SK-N-SH treated with all-trans-retinoic acid at 6 μM for 48 hours (cell line): ENCODE data around the gene PRKG2.

Source experiments
- ATAC-seq: fragments of 200-7000 bp; cut with Tn5 transposase; 3 replicates; pipeline ENCODE4 v1.9.1; 2020; ENCODE audit warnings: mild to moderate bottlenecking, moderate library complexity
- ARNTL ChIP-seq: fragments of 450-650 bp; formaldehyde crosslinking; IDR thresholded peaks from 2 replicates; pipeline ENCODE4 v1.5.0; 2020; ENCODE audit warnings: low read depth, mild to moderate bottlenecking, moderate library complexity, borderline replicate concordance
- BACH2 ChIP-seq: fragments of 250-450 bp; sonication (Bioruptor Pico); IDR thresholded peaks from 2 replicates; pipeline ENCODE4 v1.9.0; 2021; ENCODE audit warnings: mild to moderate bottlenecking, borderline replicate concordance
- CSDC2 ChIP-seq: fragments of 250-450 bp; sonication (Bioruptor Pico); IDR thresholded peaks from 2 replicates; pipeline ENCODE4 v1.5.0; 2020; ENCODE audit warnings: mild to moderate bottlenecking, moderate library complexity
- ESRRG ChIP-seq: fragments of 250-450 bp; sonication (Bioruptor Pico); IDR thresholded peaks from 2 replicates; pipeline ENCODE4 v1.6.1; 2021; ENCODE audit warnings: mild to moderate bottlenecking
- GLIS3 ChIP-seq: fragments of 250-450 bp; sonication (Bioruptor Pico); IDR thresholded peaks from 2 replicates; pipeline ENCODE4 v1.5.0; 2020; ENCODE audit warnings: mild to moderate bottlenecking, moderate library complexity
- ISL1 ChIP-seq: fragments of 250-450 bp; sonication (Bioruptor Pico); IDR thresholded peaks from 2 replicates; pipeline ENCODE4 v2.1.2; 2022; ENCODE audit warnings: mild to moderate bottlenecking, moderate library complexity
- PPARA ChIP-seq: fragments of 250-450 bp; sonication (Bioruptor Pico); IDR thresholded peaks from 2 replicates; pipeline ENCODE4 v1.5.0; 2020; ENCODE audit warnings: mild to moderate bottlenecking, borderline replicate concordance
- RARB ChIP-seq: fragments of 250-450 bp; sonication (Bioruptor Pico); IDR thresholded peaks from 2 replicates; pipeline ENCODE4 v1.8.0; 2021; ENCODE audit warnings: mild to moderate bottlenecking, moderate library complexity
- SNAI2 ChIP-seq: fragments of 250-450 bp; sonication (Bioruptor Pico); IDR thresholded peaks from 2 replicates; pipeline ENCODE4 v1.5.0; 2020; ENCODE audit warnings: mild to moderate bottlenecking, moderate library complexity
- TCF4 ChIP-seq: fragments of 250-450 bp; sonication (Bioruptor Pico); IDR thresholded peaks from 2 replicates; pipeline ENCODE4 v1.8.0; 2021; ENCODE audit warnings: mild to moderate bottlenecking, moderate library complexity, borderline replicate concordance
- TOX ChIP-seq: fragments of 250-450 bp; sonication (Bioruptor Pico); IDR thresholded peaks from 2 replicates; pipeline ENCODE4 v1.8.0; 2021; ENCODE audit warnings: mild to moderate bottlenecking, moderate library complexity, borderline replicate concordance
- ZC3H10 ChIP-seq: fragments of 250-450 bp; sonication (Bioruptor Pico); IDR thresholded peaks from 2 replicates; pipeline ENCODE4 v1.5.1; 2021; ENCODE audit warnings: mild to moderate bottlenecking, moderate library complexity
- ZFP3 ChIP-seq: fragments of 250-450 bp; sonication (Bioruptor Pico); IDR thresholded peaks from 2 replicates; pipeline ENCODE4 v1.5.0; 2020; ENCODE audit warnings: mild to moderate bottlenecking, moderate library complexity
- ZFP30 ChIP-seq: fragments of 450-650 bp; formaldehyde crosslinking; IDR thresholded peaks from 2 replicates; pipeline ENCODE4 v1.5.0; 2022; ENCODE audit warnings: mild to moderate bottlenecking, moderate library complexity
- ZNF565 ChIP-seq: fragments of 450-650 bp; formaldehyde crosslinking; conservative IDR thresholded peaks from 2 replicates; pipeline ENCODE4 v1.5.0; 2020; ENCODE audit warnings: low read depth, mild to moderate bottlenecking, moderate library complexity
- ZNF70 ChIP-seq: fragments of 450-650 bp; formaldehyde crosslinking; IDR thresholded peaks from 2 replicates; pipeline ENCODE4 v1.5.0; 2020; ENCODE audit warnings: mild to moderate bottlenecking, moderate library complexity
- ZNF8 ChIP-seq: fragments of 450-650 bp; formaldehyde crosslinking; IDR thresholded peaks from 2 replicates; pipeline ENCODE4 v1.5.0; 2020; ENCODE audit warnings: mild to moderate bottlenecking, moderate library complexity
- TF ChIP-seq, protein P1 (sequence below): fragments of 250-450 bp; sonication (Bioruptor Pico); IDR thresholded peaks from 2 replicates; pipeline ENCODE4 v1.5.0; 2020; ENCODE audit warnings: mild to moderate bottlenecking, moderate library complexity
- TF ChIP-seq, protein P2 (sequence below): fragments of 250-450 bp; sonication (Bioruptor Pico); IDR thresholded peaks from 2 replicates; pipeline ENCODE4 v1.5.1; 2021; ENCODE audit warnings: mild to moderate bottlenecking, moderate library complexity
- TF ChIP-seq, protein P3 (sequence below): fragments of 250-450 bp; sonication (Bioruptor Pico); IDR thresholded peaks from 2 replicates; pipeline ENCODE4 v1.8.0; 2021; ENCODE audit warnings: low read depth, mild to moderate bottlenecking, moderate library complexity, borderline replicate concordance
- TF ChIP-seq, protein P4 (sequence below): fragments of 250-450 bp; sonication (Bioruptor Pico); IDR thresholded peaks from 2 replicates; pipeline ENCODE4 v1.5.1; 2020; ENCODE audit warnings: low read depth, mild to moderate bottlenecking, moderate library complexity

The PRKG2 gene, protein sequence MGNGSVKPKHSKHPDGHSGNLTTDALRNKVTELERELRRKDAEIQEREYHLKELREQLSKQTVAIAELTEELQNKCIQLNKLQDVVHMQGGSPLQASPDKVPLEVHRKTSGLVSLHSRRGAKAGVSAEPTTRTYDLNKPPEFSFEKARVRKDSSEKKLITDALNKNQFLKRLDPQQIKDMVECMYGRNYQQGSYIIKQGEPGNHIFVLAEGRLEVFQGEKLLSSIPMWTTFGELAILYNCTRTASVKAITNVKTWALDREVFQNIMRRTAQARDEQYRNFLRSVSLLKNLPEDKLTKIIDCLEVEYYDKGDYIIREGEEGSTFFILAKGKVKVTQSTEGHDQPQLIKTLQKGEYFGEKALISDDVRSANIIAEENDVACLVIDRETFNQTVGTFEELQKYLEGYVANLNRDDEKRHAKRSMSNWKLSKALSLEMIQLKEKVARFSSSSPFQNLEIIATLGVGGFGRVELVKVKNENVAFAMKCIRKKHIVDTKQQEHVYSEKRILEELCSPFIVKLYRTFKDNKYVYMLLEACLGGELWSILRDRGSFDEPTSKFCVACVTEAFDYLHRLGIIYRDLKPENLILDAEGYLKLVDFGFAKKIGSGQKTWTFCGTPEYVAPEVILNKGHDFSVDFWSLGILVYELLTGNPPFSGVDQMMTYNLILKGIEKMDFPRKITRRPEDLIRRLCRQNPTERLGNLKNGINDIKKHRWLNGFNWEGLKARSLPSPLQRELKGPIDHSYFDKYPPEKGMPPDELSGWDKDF

DNA sequence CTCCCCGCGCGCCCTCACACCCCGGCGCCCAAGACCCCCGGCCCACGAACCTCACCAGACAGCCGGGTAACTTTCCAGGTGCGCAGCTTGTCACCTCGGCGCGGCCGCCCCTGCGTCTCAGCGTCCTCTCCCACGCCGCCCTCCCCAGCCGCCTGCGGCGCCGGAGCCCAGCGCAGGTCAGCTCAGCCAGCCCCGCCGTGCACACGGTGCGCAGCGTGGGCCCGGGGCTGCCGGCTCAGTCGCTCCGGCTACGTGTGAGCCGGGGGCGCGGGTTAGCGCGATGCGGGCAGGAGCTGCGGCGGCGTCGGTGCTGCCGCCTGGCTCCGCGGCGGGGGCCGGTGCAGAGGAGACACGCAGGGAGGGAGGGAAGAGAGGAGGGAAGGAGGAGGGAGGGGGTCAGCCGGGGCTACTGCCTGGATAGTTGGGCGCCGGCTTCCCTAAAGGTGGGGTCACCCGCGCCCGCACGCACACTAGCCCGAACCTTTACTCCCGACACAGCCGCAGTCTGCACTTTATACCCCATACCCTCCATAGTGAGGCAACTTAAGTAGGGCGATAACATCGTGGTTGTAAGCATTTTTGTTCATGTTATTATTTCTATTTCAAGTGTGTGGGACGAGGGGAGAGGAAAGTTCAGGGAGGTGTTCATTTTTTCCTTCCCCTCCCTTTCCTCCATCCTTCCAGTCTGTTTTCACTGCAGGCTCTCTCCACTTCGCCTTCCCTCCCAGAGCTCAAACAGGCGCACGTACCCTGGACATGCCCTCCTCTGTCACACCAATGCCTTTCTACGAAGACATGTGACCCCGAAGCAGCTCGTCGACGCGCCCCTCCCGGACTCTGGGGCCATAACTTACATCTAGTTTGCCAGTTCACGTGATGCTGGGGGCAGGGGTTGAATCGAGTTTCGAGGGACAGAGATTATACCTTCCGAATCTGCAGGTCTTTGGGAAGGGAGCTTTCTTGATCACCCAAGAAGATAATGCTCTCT, at the start of gene PRKG2:
Gene PRKG2, minus strand, starts transcription at position 342 of the 988 bp plus-strand sequence. CDS start 10,175 bp downstream, outside the sequence.
- TF ChIP-seq, protein P1, sequence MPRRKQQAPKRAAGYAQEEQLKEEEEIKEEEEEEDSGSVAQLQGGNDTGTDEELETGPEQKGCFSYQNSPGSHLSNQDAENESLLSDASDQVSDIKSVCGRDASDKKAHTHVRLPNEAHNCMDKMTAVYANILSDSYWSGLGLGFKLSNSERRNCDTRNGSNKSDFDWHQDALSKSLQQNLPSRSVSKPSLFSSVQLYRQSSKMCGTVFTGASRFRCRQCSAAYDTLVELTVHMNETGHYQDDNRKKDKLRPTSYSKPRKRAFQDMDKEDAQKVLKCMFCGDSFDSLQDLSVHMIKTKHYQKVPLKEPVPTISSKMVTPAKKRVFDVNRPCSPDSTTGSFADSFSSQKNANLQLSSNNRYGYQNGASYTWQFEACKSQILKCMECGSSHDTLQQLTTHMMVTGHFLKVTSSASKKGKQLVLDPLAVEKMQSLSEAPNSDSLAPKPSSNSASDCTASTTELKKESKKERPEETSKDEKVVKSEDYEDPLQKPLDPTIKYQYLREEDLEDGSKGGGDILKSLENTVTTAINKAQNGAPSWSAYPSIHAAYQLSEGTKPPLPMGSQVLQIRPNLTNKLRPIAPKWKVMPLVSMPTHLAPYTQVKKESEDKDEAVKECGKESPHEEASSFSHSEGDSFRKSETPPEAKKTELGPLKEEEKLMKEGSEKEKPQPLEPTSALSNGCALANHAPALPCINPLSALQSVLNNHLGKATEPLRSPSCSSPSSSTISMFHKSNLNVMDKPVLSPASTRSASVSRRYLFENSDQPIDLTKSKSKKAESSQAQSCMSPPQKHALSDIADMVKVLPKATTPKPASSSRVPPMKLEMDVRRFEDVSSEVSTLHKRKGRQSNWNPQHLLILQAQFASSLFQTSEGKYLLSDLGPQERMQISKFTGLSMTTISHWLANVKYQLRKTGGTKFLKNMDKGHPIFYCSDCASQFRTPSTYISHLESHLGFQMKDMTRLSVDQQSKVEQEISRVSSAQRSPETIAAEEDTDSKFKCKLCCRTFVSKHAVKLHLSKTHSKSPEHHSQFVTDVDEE (CRISPR knock-in tag), result no peak
- no peak for TF ChIP-seq RARB
- no peak for TF ChIP-seq ZFP3 (CRISPR knock-in tag)
- no peak for TF ChIP-seq TCF4
- TF ChIP-seq ZNF8 (CRISPR knock-in tag), result no peak
- no peak for TF ChIP-seq PPARA (CRISPR knock-in tag)
- TF ChIP-seq, protein P2, sequence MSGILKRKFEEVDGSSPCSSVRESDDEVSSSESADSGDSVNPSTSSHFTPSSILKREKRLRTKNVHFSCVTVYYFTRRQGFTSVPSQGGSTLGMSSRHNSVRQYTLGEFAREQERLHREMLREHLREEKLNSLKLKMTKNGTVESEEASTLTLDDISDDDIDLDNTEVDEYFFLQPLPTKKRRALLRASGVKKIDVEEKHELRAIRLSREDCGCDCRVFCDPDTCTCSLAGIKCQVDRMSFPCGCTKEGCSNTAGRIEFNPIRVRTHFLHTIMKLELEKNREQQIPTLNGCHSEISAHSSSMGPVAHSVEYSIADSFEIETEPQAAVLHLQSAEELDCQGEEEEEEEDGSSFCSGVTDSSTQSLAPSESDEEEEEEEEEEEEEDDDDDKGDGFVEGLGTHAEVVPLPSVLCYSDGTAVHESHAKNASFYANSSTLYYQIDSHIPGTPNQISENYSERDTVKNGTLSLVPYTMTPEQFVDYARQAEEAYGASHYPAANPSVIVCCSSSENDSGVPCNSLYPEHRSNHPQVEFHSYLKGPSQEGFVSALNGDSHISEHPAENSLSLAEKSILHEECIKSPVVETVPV (CRISPR knock-in tag), result no peak
- TF ChIP-seq ISL1 (CRISPR knock-in tag), result no peak
- no peak for TF ChIP-seq ESRRG (CRISPR knock-in tag)
- no peak for TF ChIP-seq BACH2 (CRISPR knock-in tag)
- TF ChIP-seq ARNTL (CRISPR knock-in tag), result no peak
- ATAC-seq, result peak; percentile 31

DNA sequence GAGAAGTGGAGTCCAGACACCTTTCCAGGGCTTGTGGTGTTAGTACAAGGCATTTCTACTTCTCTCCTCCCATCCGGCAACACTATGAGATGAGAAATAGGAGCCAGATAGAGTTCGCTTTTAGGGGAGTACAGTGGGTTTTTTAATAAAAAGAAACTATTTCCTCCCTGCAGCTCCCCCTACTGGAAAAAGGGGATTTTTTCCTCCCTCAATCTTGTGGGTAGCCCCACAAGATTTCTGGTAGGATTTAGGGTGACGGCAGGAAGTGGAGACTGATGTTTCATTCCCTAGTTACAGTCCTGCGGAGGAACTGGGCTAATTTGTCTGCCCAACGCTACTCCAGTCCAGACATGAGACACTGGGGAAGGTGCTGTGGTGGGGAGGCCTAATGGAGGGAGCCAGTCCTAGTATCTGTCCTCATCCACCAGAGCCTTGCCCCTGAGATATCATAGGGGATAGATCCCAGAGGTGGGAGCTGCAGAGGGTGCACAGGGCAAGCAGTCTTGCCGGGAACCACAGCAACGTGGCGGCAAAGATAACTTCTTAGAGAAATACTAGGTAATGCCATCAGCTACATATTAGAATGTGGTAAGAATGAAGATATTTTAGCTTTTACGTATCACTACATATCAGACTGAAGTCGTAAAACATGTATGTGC, 45.5 kb upstream of the PRKG2 start:
- TF ChIP-seq, protein P3, sequence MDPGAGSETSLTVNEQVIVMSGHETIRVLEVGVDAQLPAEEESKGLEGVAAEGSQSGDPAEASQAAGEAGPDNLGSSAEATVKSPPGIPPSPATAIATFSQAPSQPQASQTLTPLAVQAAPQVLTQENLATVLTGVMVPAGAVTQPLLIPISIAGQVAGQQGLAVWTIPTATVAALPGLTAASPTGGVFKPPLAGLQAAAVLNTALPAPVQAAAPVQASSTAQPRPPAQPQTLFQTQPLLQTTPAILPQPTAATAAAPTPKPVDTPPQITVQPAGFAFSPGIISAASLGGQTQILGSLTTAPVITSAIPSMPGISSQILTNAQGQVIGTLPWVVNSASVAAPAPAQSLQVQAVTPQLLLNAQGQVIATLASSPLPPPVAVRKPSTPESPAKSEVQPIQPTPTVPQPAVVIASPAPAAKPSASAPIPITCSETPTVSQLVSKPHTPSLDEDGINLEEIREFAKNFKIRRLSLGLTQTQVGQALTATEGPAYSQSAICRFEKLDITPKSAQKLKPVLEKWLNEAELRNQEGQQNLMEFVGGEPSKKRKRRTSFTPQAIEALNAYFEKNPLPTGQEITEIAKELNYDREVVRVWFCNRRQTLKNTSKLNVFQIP (CRISPR knock-in tag), result no peak
- no peak for TF ChIP-seq TOX
- no peak for TF ChIP-seq GLIS3
- TF ChIP-seq ISL1 (CRISPR knock-in tag), result no peak
- TF ChIP-seq TCF4, result no peak
- no peak for TF ChIP-seq SNAI2 (CRISPR knock-in tag)
- no peak for TF ChIP-seq ARNTL (CRISPR knock-in tag)
- TF ChIP-seq ESRRG (CRISPR knock-in tag), result no peak
- TF ChIP-seq, protein P4, sequence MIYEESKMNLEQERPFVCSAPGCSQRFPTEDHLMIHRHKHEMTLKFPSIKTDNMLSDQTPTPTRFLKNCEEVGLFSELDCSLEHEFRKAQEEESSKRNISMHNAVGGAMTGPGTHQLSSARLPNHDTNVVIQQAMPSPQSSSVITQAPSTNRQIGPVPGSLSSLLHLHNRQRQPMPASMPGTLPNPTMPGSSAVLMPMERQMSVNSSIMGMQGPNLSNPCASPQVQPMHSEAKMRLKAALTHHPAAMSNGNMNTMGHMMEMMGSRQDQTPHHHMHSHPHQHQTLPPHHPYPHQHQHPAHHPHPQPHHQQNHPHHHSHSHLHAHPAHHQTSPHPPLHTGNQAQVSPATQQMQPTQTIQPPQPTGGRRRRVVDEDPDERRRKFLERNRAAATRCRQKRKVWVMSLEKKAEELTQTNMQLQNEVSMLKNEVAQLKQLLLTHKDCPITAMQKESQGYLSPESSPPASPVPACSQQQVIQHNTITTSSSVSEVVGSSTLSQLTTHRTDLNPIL (CRISPR knock-in tag), result no peak
- TF ChIP-seq, protein P2 (CRISPR knock-in tag), result no peak
- no peak for TF ChIP-seq BACH2 (CRISPR knock-in tag)
- TF ChIP-seq RARB, result no peak
- TF ChIP-seq ZNF565 (CRISPR knock-in tag), result no peak
- no peak for TF ChIP-seq ZC3H10 (CRISPR knock-in tag)
- no peak for TF ChIP-seq ZNF8 (CRISPR knock-in tag)
- no peak for TF ChIP-seq ZNF70
- no peak for TF ChIP-seq ZFP30 (CRISPR knock-in tag)
- no peak for TF ChIP-seq CSDC2 (CRISPR knock-in tag)
- no peak for TF ChIP-seq ZFP3 (CRISPR knock-in tag)
- ATAC-seq, result peak; percentile 68
